Neural progenitor cell (in vitro differentiated cells): ENCODE data around the gene TPTE2.

Experiments
- CTCF ChIP-seq: fragments of 200-600 bp; sonication (generic); IDR thresholded peaks from 2 replicates; pipeline ENCODE4 v1.5.1; 2017; ENCODE audit warnings: antibody characterized with exemption, mild to moderate bottlenecking
- EZH2 ChIP-seq: fragments of 200-600 bp; sonication (generic); IDR thresholded peaks from 2 replicates; pipeline ENCODE4 v1.6.1; 2017; ENCODE audit warnings: antibody characterized with exemption, mild to moderate bottlenecking, moderate library complexity
- EZH2phosphoT487 ChIP-seq: fragments of 200-600 bp; sonication (generic); IDR thresholded peaks from 2 replicates; pipeline ENCODE4 v1.6.1; 2017; ENCODE audit warnings: antibody characterized with exemption

GRCh38 chr13:19592657-19593180, 31.4 kb upstream of the TPTE2 start:
- TF ChIP-seq CTCF: no peak
- no peak for TF ChIP-seq EZH2phosphoT487
- no peak for TF ChIP-seq EZH2
